Neural crest cell (in vitro differentiated cells): Measurements from ENCODE around the gene PC. TPM values are rescaled to one million over a fixed set of nuclear protein-coding genes. Genes with fewer than 3 reads are reported as not detected.

ENCODE experiments used
- DNase-seq: peaks from one replicate; pipeline ENCODE4 v3.0.0; 2021; ENCODE audit warnings: low read depth, mixed read lengths, low spot score
- H3K27ac Mint-ChIP-seq: one replicate; pipeline ENCODE4 v1.8.0; 2021; ENCODE audit warnings: mild to moderate bottlenecking, mixed read lengths; ENCODE audit not compliant: unreplicated experiment
- H3K27me3 Mint-ChIP-seq: 2 replicates; pipeline ENCODE4 v1.8.0; 2021; ENCODE audit warnings: low read depth, mild to moderate bottlenecking, mixed read lengths
- H3K36me3 Mint-ChIP-seq: 2 replicates; pipeline ENCODE4 v1.8.0; 2021; ENCODE audit warnings: low read depth, mild to moderate bottlenecking, mixed read lengths
- H3K4me1 Mint-ChIP-seq: 2 replicates; pipeline ENCODE4 v1.8.0; 2021; ENCODE audit warnings: mixed read lengths
- H3K4me3 Mint-ChIP-seq: one replicate; pipeline ENCODE4 v1.8.0; 2021; ENCODE audit warnings: mild to moderate bottlenecking, mixed read lengths
- H3K9me3 Mint-ChIP-seq: 2 replicates; pipeline ENCODE4 v1.8.0; 2021; ENCODE audit warnings: mixed read lengths
- CTCF ChIP-seq: fragments of 200-600 bp; sonication (generic); conservative IDR thresholded peaks from 2 replicates; pipeline ENCODE4 v1.5.0; 2021; ENCODE audit warnings: antibody characterized with exemption, mild to moderate bottlenecking
- total RNA-seq: library from RNA; stranded (reverse); gene quantifications from 2 replicates; pipeline ENCODE4 v1.2.1, GENCODE V29; 2021

PC gene
- total RNA-seq, 1 donor from 2014 or later = 53.6 TPM

- Mint-ChIP-seq H3K27ac (no peak overlapping the region), H3K27me3 (no peaks in the 10 kb centered on the region), H3K36me3 (no peaks in the 10 kb centered on the region), H3K4me3 (no peak overlapping the region), H3K4me1 (peaks cover 4% of the 10 kb centered on the region), H3K9me3 (no peaks in the 10 kb centered on the region)
- no peak for TF ChIP-seq CTCF
- no peak for DNase-seq
These were observed 25.6 kb downstream of the PC start for GRCh38 chr11:66932543-66932942.

GRCh38 chr11:66929753-66930152 lies 28.4 kb downstream of the PC start:
- H3K27ac Mint-ChIP-seq = no peak overlapping the region
- TF ChIP-seq CTCF = no peak
- H3K27me3 Mint-ChIP-seq = no peaks in the 10 kb centered on the region
- H3K4me1 Mint-ChIP-seq = peaks cover 6% of the 10 kb centered on the region
- H3K36me3 Mint-ChIP-seq = no peaks in the 10 kb centered on the region
- DNase-seq = no peak
- no peak overlapping the region for H3K4me3 Mint-ChIP-seq
- no peaks in the 10 kb centered on the region for H3K9me3 Mint-ChIP-seq

- Mint-ChIP-seq H3K9me3 (no peaks in the 10 kb centered on the region), H3K27me3 (no peaks in the 10 kb centered on the region), H3K36me3 (no peaks in the 10 kb centered on the region), H3K27ac (peak overlapping the region; percentile 57), H3K4me1 (peaks cover 33% of the 10 kb centered on the region), H3K4me3 (no peak overlapping the region)
- no peak for TF ChIP-seq CTCF
- DNase-seq = no peak
These were observed 33.9 kb downstream of the PC start for GRCh38 chr11:66924272-66924671.

- no peak for DNase-seq
- Mint-ChIP-seq H3K9me3 (no peaks in the 10 kb centered on the region), H3K27ac (no peak overlapping the region), H3K36me3 (no peaks in the 10 kb centered on the region), H3K27me3 (no peaks in the 10 kb centered on the region), H3K4me1 (peaks cover 36% of the 10 kb centered on the region), H3K4me3 (no peak overlapping the region)
- no peak for TF ChIP-seq CTCF
These were observed 35.6 kb downstream of the PC start for GRCh38 chr11:66922551-66922950.

- Mint-ChIP-seq H3K9me3 (no peaks in the 10 kb centered on the region), H3K27ac (peak overlapping the region; percentile 96), H3K4me3 (no peak overlapping the region), H3K27me3 (no peaks in the 10 kb centered on the region), H3K36me3 (no peaks in the 10 kb centered on the region), H3K4me1 (peaks cover 44% of the 10 kb centered on the region)
- TF ChIP-seq CTCF = no peak
- DNase-seq = no peak
These were observed 37.0 kb downstream of the PC start for GRCh38 chr11:66920978-66921784.
